Endothelial cell of umbilical vein (primary cell): ENCODE data around the gene RFX7. TPM values are rescaled to one million over a fixed set of nuclear protein-coding genes. Genes with fewer than 3 reads are reported as not detected.

Experiments used
- BruUV-seq: library from RNA; stranded (reverse); fragments of 400-500 nt; replicated peaks from 2 replicates; lab custom pipeline; 2021; lab: Mats Ljungman, UMichigan
- CTCF ChIA-PET: fragments of 300-600, 350-600 bp; sonication (Branson Sonifier 250); formaldehyde crosslinking; loops from one replicate; lab custom pipeline; 2021; ENCODE audit warnings: antibody characterized with exemption, inconsistent platforms; lab: Charles Lee
- POLR2A ChIA-PET: fragments of 300-600, 350-600 bp; sonication (Branson Sonifier 250); formaldehyde crosslinking; loops from one replicate; lab custom pipeline; 2021; ENCODE audit warnings: antibody characterized with exemption, inconsistent platforms; lab: Charles Lee
- DNase-seq: peaks from one replicate; pipeline ENCODE4 v3.0.0-alpha.2; 2011; ENCODE audit warnings: low read depth, low spot score
- FAIRE-seq: peaks from 2 replicates; lab custom pipeline; 2011; peaks lifted over from hg19 to GRCh38; lab: Jason Lieb, UNC
- H2AFZ ChIP-seq: 2 replicates; pipeline ENCODE4 v1.6.0; 2012; ENCODE audit warnings: low read depth, low read length, control low read depth, inconsistent platforms
- H3K27ac ChIP-seq: 2 replicates; pipeline ENCODE4 v1.5.1; 2011; ENCODE audit warnings: low read depth, mild to moderate bottlenecking, control low read depth, low read length, moderate library complexity; ENCODE audit not compliant: insufficient read depth
- H3K27me3 ChIP-seq, 2 experiments: 2 replicates each; pipeline versions ENCODE4 v1.6.0 to v1.6.1; 2011; ENCODE audit warnings: low read length in 2 of 2, mixed read lengths in 1 of 2; ENCODE audit not compliant: control insufficient read depth in 2 of 2, insufficient read depth in 2 of 2
- H3K36me3 ChIP-seq, 2 experiments: 2 replicates in 1 of 2; 3 replicates in 1 of 2; pipeline ENCODE4 v1.5.1; 2011; ENCODE audit warnings: low read length in 2 of 2, mild to moderate bottlenecking in 1 of 2, moderate library complexity in 1 of 2; ENCODE audit not compliant: control insufficient read depth in 2 of 2, insufficient read depth in 2 of 2; ENCODE audit errors: extremely low read depth in 1 of 2
- H3K4me1 ChIP-seq: 3 replicates; pipeline ENCODE4 v1.5.1; 2011; ENCODE audit warnings: mild to moderate bottlenecking, low read length; ENCODE audit not compliant: control insufficient read depth, insufficient read depth; ENCODE audit errors: extremely low read depth
- H3K4me2 ChIP-seq: 2 replicates; pipeline ENCODE4 v1.6.1; 2011; ENCODE audit warnings: low read length, control low read depth, mixed read lengths; ENCODE audit not compliant: insufficient read depth
- H3K4me3 ChIP-seq, 3 experiments: fragments of 200-600 bp in 1 of 3; sonication (generic), shearing (Covaris generic) in 1 of 3; replicated peaks in 1 of 3; 2 replicates each; pipeline ENCODE4 v1.5.1; 2011 to 2016; ENCODE audit warnings: control low read depth in 3 of 3, low read length in 3 of 3, mild to moderate bottlenecking in 2 of 3, inconsistent platforms in 1 of 3, low read depth in 1 of 3, moderate library complexity in 1 of 3; ENCODE audit not compliant: insufficient read depth in 1 of 3
- H3K79me2 ChIP-seq: 2 replicates; pipeline ENCODE4 v1.6.0; 2012; ENCODE audit warnings: low read length, inconsistent platforms; ENCODE audit not compliant: control insufficient read depth, insufficient read depth
- H3K9ac ChIP-seq: replicated peaks from 2 replicates; pipeline ENCODE3; 2011; ENCODE audit warnings: low read length, control low read depth; ENCODE audit not compliant: insufficient read depth; ENCODE audit errors: extremely low read depth
- H3K9me1 ChIP-seq: replicated peaks from 3 replicates; pipeline ENCODE4 v1.6.0; 2011; ENCODE audit warnings: mild to moderate bottlenecking, low read length; ENCODE audit not compliant: control insufficient read depth, insufficient read depth; ENCODE audit errors: extremely low read depth
- H3K9me3 ChIP-seq: replicated peaks from 2 replicates; pipeline ENCODE4 v1.5.1; 2012; ENCODE audit warnings: low read length, inconsistent platforms; ENCODE audit not compliant: control insufficient read depth, insufficient read depth
- H4K20me1 ChIP-seq: replicated peaks from 2 replicates; pipeline ENCODE3; 2011; ENCODE audit warnings: mild to moderate bottlenecking, low read length; ENCODE audit not compliant: control insufficient read depth, insufficient read depth; ENCODE audit errors: extremely low read depth
- CTCF ChIP-seq, 2 donors: IDR thresholded peaks; 1 replicate in 1 of 2; 2 replicates in 1 of 2; pipeline ENCODE4 v1.5.1; 2011; ENCODE audit warnings: low read length in 2 of 2, mild to moderate bottlenecking in 2 of 2, moderate library complexity in 2 of 2, control low read depth in 1 of 2, inconsistent platforms in 1 of 2, low read depth in 1 of 2; ENCODE audit not compliant: insufficient read depth in 1 of 2; ENCODE audit errors: extremely low read depth in 1 of 2
- EZH2 ChIP-seq: IDR thresholded peaks from 2 replicates; pipeline ENCODE4 v1.6.1; 2012; ENCODE audit warnings: borderline replicate concordance, low read depth, mild to moderate bottlenecking, moderate library complexity, low read length, inconsistent platforms; ENCODE audit not compliant: severe bottlenecking
- FOS ChIP-seq: IDR thresholded peaks from 2 replicates; pipeline ENCODE4 v1.6.1; 2011; ENCODE audit warnings: mild to moderate bottlenecking, low read length, moderate library complexity, borderline replicate concordance; ENCODE audit not compliant: insufficient read depth
- GATA2 ChIP-seq: IDR thresholded peaks from 2 replicates; pipeline ENCODE4 v1.7.0; 2011; ENCODE audit warnings: low read depth, mild to moderate bottlenecking, moderate library complexity, mixed read lengths, low read length; ENCODE audit not compliant: insufficient read length, insufficient read depth
- JUN ChIP-seq: IDR thresholded peaks from 2 replicates; pipeline ENCODE4 v1.6.1; 2011; ENCODE audit warnings: borderline replicate concordance, low read depth; ENCODE audit not compliant: insufficient read length, insufficient read depth
- MAX ChIP-seq: IDR thresholded peaks from 2 replicates; pipeline ENCODE4 v1.6.1; 2011; ENCODE audit not compliant: insufficient read depth, insufficient read length
- MYC ChIP-seq: IDR thresholded peaks from one replicate; pipeline ENCODE4 v1.6.1; 2011; ENCODE audit warnings: mild to moderate bottlenecking, low read depth, low read length
- POLR2A ChIP-seq: IDR thresholded peaks from 2 replicates; pipeline ENCODE4 v1.6.1; 2012; ENCODE audit warnings: low read depth, mild to moderate bottlenecking, control low read depth, low read length
- POLR2AphosphoS5 ChIP-seq: IDR thresholded peaks from 2 replicates; pipeline ENCODE4 v1.6.1; 2012; ENCODE audit warnings: low read depth, mild to moderate bottlenecking, control low read depth, low read length, moderate library complexity; ENCODE audit not compliant: insufficient read depth
- dilution Hi-C: fragments of 300-500 bp; cut with MboI; formaldehyde crosslinking; loops from one replicate; pipeline ENCODE4 v1.15.0; 2019; ENCODE audit warnings: low sequenced_read_pairs; ENCODE audit not compliant: extremely low pct_ligation_motif_present
- intact Hi-C: fragments of 100-400 bp; cut with micrococcal nuclease; formaldehyde crosslinking; loops from one replicate; pipeline ENCODE4 v1.10.0; 2022
- polyA plus RNA-seq, 4 experiments: library from polyadenylated mRNA; depleted of rRNA in 3 of 4; stranded (reverse) in 3 of 4; unstranded in 1 of 4; fragments of >200 nt; gene quantifications; 2 replicates each; pipeline versions ENCODE4 v1.2.1 to v1.2.3, GENCODE V29; 2011 to 2012; ENCODE audit warnings: missing spikeins in 1 of 4
- total RNA-seq: library from RNA; stranded (reverse); gene quantifications from 2 replicates; pipeline ENCODE4 v1.2.3, GENCODE V29; 2021

The RFX7 gene
- total and polyA plus RNA-seq, 2 donors (not counting 3 experiments of a cell fraction or from before 2014, with no cell fraction given) = 6.3 to 23.0 TPM

GRCh38 chr15:56227780-56228179 lies 15.9 kb downstream of the RFX7 start:
- Histone ChIP-seq H3K4me2 (no peak overlapping the region), H3K36me3 (peaks cover 0 to 2% of the 10 kb centered on the region in 2 experiments), H2AFZ (no peak overlapping the region), H3K9me3 (peaks cover 2% of the 10 kb centered on the region), H3K79me2 (peaks cover 25% of the 10 kb centered on the region), H3K4me3 (no peak overlapping the region), H3K27me3 (no peaks in the 10 kb centered on the region), H3K4me1 (no peaks in the 10 kb centered on the region), H4K20me1 (peaks cover 7% of the 10 kb centered on the region), H3K27ac (no peak overlapping the region), H3K9ac (no peak overlapping the region), H3K9me1 (no peaks in the 10 kb centered on the region)
- DNase-seq = no peak
- POLR2A ChIA-PET = no interaction called here
- dilution Hi-C loops = no loop called here
- TF ChIP-seq EZH2 (no peak), MYC (no peak), FOS (no peak), POLR2A (no peak), JUN (no peak), POLR2AphosphoS5 (no peak)
- CTCF ChIA-PET = no interaction called here
- intact Hi-C loops = no loop called here
- BruUV-seq = no TSS peak
- no peak for FAIRE-seq

- dilution Hi-C loops (no loop called here), intact Hi-C loops (no loop called here)
- no peaks in the 10 kb centered on the region for H3K27me3 ChIP-seq
- FAIRE-seq (no peak), DNase-seq (no peak)
- BruUV-seq = no TSS peak
- H3K9ac ChIP-seq = no peak overlapping the region
- no peaks in the 10 kb centered on the region for H3K9me3 ChIP-seq
- no peak overlapping the region for H3K27ac ChIP-seq
- CTCF ChIA-PET = interaction anchor here (1.3 kb wide), 1 partner anchor 11 kb away, joined by 4 read pairs; no protein-coding TSS in a partner anchor
- POLR2A ChIA-PET = no interaction called here
- H3K4me2 ChIP-seq = no peak overlapping the region
- H3K9me1 ChIP-seq = no peaks in the 10 kb centered on the region
- peaks cover 7% of the 10 kb centered on the region for H4K20me1 ChIP-seq
- peaks cover 25% of the 10 kb centered on the region for H3K79me2 ChIP-seq
- no peak for TF ChIP-seq CTCF (IDR thresholded peaks at IDR 0.05; ENCODE audit: extremely low read depth in 1 of 2, insufficient read depth in 1 of 2, low read depth in 1 of 2, low read length in 2 of 2)
- TF ChIP-seq GATA2 = no peak
- TF ChIP-seq POLR2A = no peak
- no peak for TF ChIP-seq MAX
- no peak for TF ChIP-seq EZH2
- TF ChIP-seq POLR2AphosphoS5 = no peak
- no peak for TF ChIP-seq FOS
- TF ChIP-seq JUN = no peak
- TF ChIP-seq MYC = no peak
- no peaks in the 10 kb centered on the region for H3K4me1 ChIP-seq
- no peak overlapping the region for H2AFZ ChIP-seq
- H3K36me3 ChIP-seq = peaks cover 0 to 2% of the 10 kb centered on the region in 2 experiments
- H3K4me3 ChIP-seq = no peak overlapping the region
Measured at GRCh38 chr15:56227306-56227705, 16.4 kb downstream of the RFX7 start.
